ENCODE results near the gene UQCRC2. TPM values are rescaled to one million over a fixed set of nuclear protein-coding genes. Genes with fewer than 3 reads are reported as not detected.
A peak's percentile ranks its signal among the peaks of the same experiment; 100 is the strongest.

Gene UQCRC2
- total RNA-seq, 1 experiment from 2014 or later: 249 TPM

GRCh38 chr16:22005746-22006145 is 52.6 kb downstream of the UQCRC2 start:
- TF ChIP-seq ZFX (IDR thresholded peaks at IDR 0.05) (no peak), TCF7L2 (IDR thresholded peaks at IDR 0.05; ENCODE audit: borderline replicate concordance, extremely low read depth, insufficient read depth, insufficient read length) (no peak), CBX3 (IDR thresholded peaks at IDR 0.05; ENCODE audit: low read depth) (no peak), POLR2AphosphoS5 (IDR thresholded peaks at IDR 0.05; ENCODE audit: low read depth, low read length) (no peak), SIN3A (IDR thresholded peaks at IDR 0.05; ENCODE audit: low read depth) (no peak), FOSL1 (IDR thresholded peaks at IDR 0.05; ENCODE audit: low read depth) (no peak), SP1 (IDR thresholded peaks at IDR 0.05; ENCODE audit: low read depth) (no peak), ATF3 (IDR thresholded peaks at IDR 0.05) (no peak), CEBPB (IDR thresholded peaks at IDR 0.05; ENCODE audit: low read depth) (no peak), POLR2A (IDR thresholded peaks at IDR 0.05; ENCODE audit: borderline replicate concordance, extremely low read depth, insufficient read depth, insufficient read length) (no peak)
- TF ChIP-seq, protein P1, sequence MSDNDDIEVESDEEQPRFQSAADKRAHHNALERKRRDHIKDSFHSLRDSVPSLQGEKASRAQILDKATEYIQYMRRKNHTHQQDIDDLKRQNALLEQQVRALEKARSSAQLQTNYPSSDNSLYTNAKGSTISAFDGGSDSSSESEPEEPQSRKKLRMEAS (IDR thresholded peaks at IDR 0.05): no peak
- Histone ChIP-seq H3K36me3 (ENCODE audit: control insufficient read depth in 1 of 2, insufficient read depth in 2 of 2, low read length in 2 of 2) (no peaks in the 10 kb centered on the region), H2AFZ (ENCODE audit: low read depth, low read length, poor library complexity, severe bottlenecking) (no peak overlapping the region), H3K4me3 (replicated peaks in 1 of 2; ENCODE audit: low read depth in 1 of 2, low read length in 2 of 2) (no peak overlapping the region), H3K4me1 (ENCODE audit: control insufficient read depth in 1 of 2, insufficient read depth in 2 of 2, low read length in 2 of 2) (peaks cover 29 to 45% of the 10 kb centered on the region in 2 experiments), H3K9me2 (ENCODE audit: insufficient read depth) (no peaks in the 10 kb centered on the region), H3K27me3 (ENCODE audit: insufficient read depth, low read length) (no peaks in the 10 kb centered on the region), H3K9ac (ENCODE audit: low read length) (no peak overlapping the region), H3K27ac (ENCODE audit: low read depth, low read length) (no peak overlapping the region), H3K79me2 (ENCODE audit: insufficient read depth, low read length) (peaks cover 35% of the 10 kb centered on the region), H4K20me1 (ENCODE audit: insufficient read depth) (no peaks in the 10 kb centered on the region), H3K4me2 (ENCODE audit: low read length) (no peak overlapping the region), H3K9me3 (ENCODE audit: control insufficient read depth in 1 of 2, insufficient read depth in 1 of 2, low read depth in 1 of 2, low read length in 2 of 2) (no peaks in the 10 kb centered on the region)
- ChIA-PET CTCF (interaction anchor here (7.6 kb wide), 1 partner anchor 72 kb away, joined by 57 read pairs; no protein-coding TSS in a partner anchor), POLR2A (no interaction called here), RAD21 (ENCODE audit: low non-redundant PET in 1 of 2, low total read pairs in 2 of 2, uncharacterized antibody in 2 of 2, unreplicated experiment in 2 of 2) (no interaction called here)
- ATAC-seq (no peak), DNase-seq (ENCODE audit: low read depth, low spot score) (no peak)
- no TSS peak for BruUV-seq (replicated peaks)
- intact Hi-C loops (cut with micrococcal nuclease): loop anchor here (2.0 to 10.0 kb wide), 2 partner anchors 71 to 289 kb away; partner anchors contain the start of gene POLR3E

DNA sequence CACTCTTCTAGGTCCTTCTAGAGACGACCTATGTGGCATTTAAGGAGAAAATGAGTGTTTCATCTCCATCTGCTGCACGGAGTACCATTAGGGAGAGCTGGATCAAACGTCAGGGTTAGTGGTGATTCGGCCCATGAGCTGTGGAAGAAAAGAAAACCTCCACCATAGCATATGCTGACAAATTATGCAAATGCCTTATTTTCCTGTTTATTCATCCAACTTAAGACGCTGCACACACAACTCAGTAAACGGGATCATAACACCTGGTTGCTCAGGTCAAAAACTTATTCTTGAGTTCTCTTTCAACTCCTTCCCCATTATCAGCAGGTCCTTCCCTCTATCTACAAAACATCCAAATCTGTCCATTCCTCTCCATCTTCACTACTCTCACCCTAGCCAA is 53.5 kb downstream of the UQCRC2 start:
- ChIA-PET RAD21 (ENCODE audit: low non-redundant PET in 1 of 2, low total read pairs in 2 of 2, uncharacterized antibody in 2 of 2, unreplicated experiment in 2 of 2) (no interaction called here), POLR2A (interaction anchor here (1.1 kb wide), 1 partner anchor 20 kb away, joined by 8 read pairs; no protein-coding TSS in a partner anchor), CTCF (interaction anchor here (1.8 to 7.6 kb wide), 2 partner anchors 71 to 92 kb away, joined by 11 to 57 read pairs; no protein-coding TSS in a partner anchor)
- Histone ChIP-seq H3K9me3 (ENCODE audit: control insufficient read depth in 1 of 2, insufficient read depth in 1 of 2, low read depth in 1 of 2, low read length in 2 of 2) (no peaks in the 10 kb centered on the region), H3K36me3 (ENCODE audit: control insufficient read depth in 1 of 2, insufficient read depth in 2 of 2, low read length in 2 of 2) (no peaks in the 10 kb centered on the region), H3K27me3 (ENCODE audit: insufficient read depth, low read length) (no peaks in the 10 kb centered on the region), H3K9me2 (ENCODE audit: insufficient read depth) (no peaks in the 10 kb centered on the region), H3K79me2 (ENCODE audit: insufficient read depth, low read length) (peaks cover 44% of the 10 kb centered on the region), H4K20me1 (ENCODE audit: insufficient read depth) (no peaks in the 10 kb centered on the region), H3K27ac (ENCODE audit: low read depth, low read length) (peak overlapping the region; percentile 85), H2AFZ (ENCODE audit: low read depth, low read length, poor library complexity, severe bottlenecking) (peak overlapping the region; percentile 48), H3K4me3 (replicated peaks in 1 of 2; ENCODE audit: low read depth in 1 of 2, low read length in 2 of 2) (peak overlapping the region; percentile 88 to 90), H3K9ac (ENCODE audit: low read length) (peak overlapping the region; percentile 80), H3K4me1 (ENCODE audit: control insufficient read depth in 1 of 2, insufficient read depth in 2 of 2, low read length in 2 of 2) (peaks cover 23 to 44% of the 10 kb centered on the region in 2 experiments), H3K4me2 (ENCODE audit: low read length) (peak overlapping the region; percentile 98)
- ATAC-seq (no peak), DNase-seq (ENCODE audit: low read depth, low spot score) (no peak)
- BruUV-seq (replicated peaks): TSS peak; percentile 76
- intact Hi-C loops (cut with micrococcal nuclease): loop anchor here (2.0 to 10.0 kb wide), 2 partner anchors 70 to 288 kb away; partner anchors contain the start of gene POLR3E
- no peak for TF ChIP-seq ATF3 (IDR thresholded peaks at IDR 0.05)
- no peak for TF ChIP-seq SIN3A (IDR thresholded peaks at IDR 0.05; ENCODE audit: low read depth)
- TF ChIP-seq REST (IDR thresholded peaks at IDR 0.05; ENCODE audit: low read depth): no peak
